Trophoblast cell (in vitro differentiated cells and primary cell): ENCODE data around the gene DIAPH2.

Source experiments
- DNase-seq, 2 donors: peaks; one replicate each; pipeline ENCODE4 v3.0.0-alpha.2; 2016
- H2AFZ ChIP-seq: 2 replicates; pipeline ENCODE4 v1.6.1; 2013; ENCODE audit warnings: low read length, moderate library complexity, mild to moderate bottlenecking; ENCODE audit not compliant: insufficient read depth, poor library complexity
- H2AK5ac ChIP-seq: 2 replicates; pipeline ENCODE4 v1.6.1; 2013; ENCODE audit warnings: mild to moderate bottlenecking, low read length
- H2BK120ac ChIP-seq: 2 replicates; pipeline ENCODE4 v1.6.1; 2013; ENCODE audit warnings: low read length, mild to moderate bottlenecking, moderate library complexity; ENCODE audit not compliant: insufficient read depth, poor library complexity
- H2BK12ac ChIP-seq: 2 replicates; pipeline ENCODE4 v1.6.1; 2013; ENCODE audit warnings: mild to moderate bottlenecking, low read length, moderate library complexity
- H2BK5ac ChIP-seq: 2 replicates; pipeline ENCODE4 v1.6.1; 2013; ENCODE audit warnings: low read length, low read depth, moderate library complexity, mild to moderate bottlenecking; ENCODE audit not compliant: poor library complexity
- H3K14ac ChIP-seq: 2 replicates; pipeline ENCODE4 v1.6.1; 2013; ENCODE audit warnings: mild to moderate bottlenecking, low read length
- H3K18ac ChIP-seq: 2 replicates; pipeline ENCODE4 v1.6.1; 2013; ENCODE audit warnings: mild to moderate bottlenecking, low read length
- H3K23ac ChIP-seq: 2 replicates; pipeline ENCODE4 v1.6.1; 2013; ENCODE audit warnings: low read length
- H3K27ac ChIP-seq: 2 replicates; pipeline ENCODE4 v1.5.1; 2013; ENCODE audit warnings: low read depth, mild to moderate bottlenecking, inconsistent platforms, low read length, moderate library complexity
- H3K27me3 ChIP-seq: 2 replicates; pipeline ENCODE4 v1.6.1; 2013; ENCODE audit warnings: inconsistent platforms, mild to moderate bottlenecking, low read length, moderate library complexity; ENCODE audit not compliant: insufficient read depth
- H3K36me3 ChIP-seq, 2 experiments: 1 replicate in 1 of 2; 2 replicates in 1 of 2; pipeline ENCODE4 v1.6.1; 2013; ENCODE audit warnings: low read length in 2 of 2, mild to moderate bottlenecking in 2 of 2, moderate library complexity in 1 of 2; ENCODE audit not compliant: insufficient read depth in 2 of 2, control insufficient read depth in 1 of 2
- H3K4ac ChIP-seq: 2 replicates; pipeline ENCODE4 v1.6.1; 2013; ENCODE audit warnings: low read depth, mild to moderate bottlenecking, low read length, moderate library complexity
- H3K4me1 ChIP-seq, 2 experiments: 1 replicate in 1 of 2; 2 replicates in 1 of 2; pipeline ENCODE4 v1.6.1; 2013; ENCODE audit warnings: low read length in 2 of 2, mild to moderate bottlenecking in 2 of 2, moderate library complexity in 1 of 2; ENCODE audit not compliant: insufficient read depth in 2 of 2, control insufficient read depth in 1 of 2
- H3K4me2 ChIP-seq: 2 replicates; pipeline ENCODE4 v1.6.1; 2013; ENCODE audit warnings: inconsistent platforms, mild to moderate bottlenecking, low read length, moderate library complexity
- H3K4me3 ChIP-seq: 2 replicates; pipeline ENCODE4 v1.5.1; 2013; ENCODE audit warnings: mild to moderate bottlenecking, low read depth, low read length, inconsistent platforms
- H3K79me1 ChIP-seq: one replicate; pipeline ENCODE4 v1.6.1; 2013; ENCODE audit warnings: low read length
- H3K79me2 ChIP-seq: 2 replicates; pipeline ENCODE4 v1.6.1; 2013; ENCODE audit warnings: low read length, mild to moderate bottlenecking; ENCODE audit not compliant: control insufficient read depth, insufficient read depth, poor library complexity
- H3K9ac ChIP-seq: 2 replicates; pipeline ENCODE4 v1.6.1; 2013; ENCODE audit warnings: mild to moderate bottlenecking, low read length
- H3K9me3 ChIP-seq: 2 replicates; pipeline ENCODE4 v1.6.1; 2013; ENCODE audit warnings: low read depth, mild to moderate bottlenecking, control low read depth, inconsistent platforms, low read length; ENCODE audit not compliant: insufficient read depth
- H4K12ac ChIP-seq: 2 replicates; pipeline ENCODE4 v1.6.1; 2013; ENCODE audit warnings: low read depth, mild to moderate bottlenecking, low read length, moderate library complexity
- H4K8ac ChIP-seq: 2 replicates; pipeline ENCODE4 v1.6.1; 2013; ENCODE audit warnings: low read depth, mild to moderate bottlenecking, low read length, moderate library complexity
- H4K91ac ChIP-seq: one replicate; pipeline ENCODE4 v1.6.1; 2013; ENCODE audit warnings: low read depth, mild to moderate bottlenecking, low read length, moderate library complexity
- WGBS: extraction: QIAGEN DNeasy Blood & Tissue Kit; methylation state at CpG from one replicate; pipeline ENCODE4 v1.1.7; 2013; ENCODE audit warnings: missing lambda C conversion rate; ENCODE audit not compliant: insufficient read length, insufficient coverage; ENCODE audit errors: extremely low coverage; 5-methylcytosine and 5-hydroxymethylcytosine counted together

Gene DIAPH2

GRCh38 chrX:97384685-97385084 is 700.0 kb downstream of the DIAPH2 start:
- H3K9ac ChIP-seq: no peak overlapping the region
- WGBS: no CpG with 5 or more reads among the region's 3 CpGs
- no peak for DNase-seq
- H3K4me1 ChIP-seq: no peaks in the 10 kb centered on the region
- no peak overlapping the region for H3K4me2 ChIP-seq
- no peak overlapping the region for H4K12ac ChIP-seq
- H3K79me1 ChIP-seq: no peaks in the 10 kb centered on the region
- H3K36me3 ChIP-seq: no peaks in the 10 kb centered on the region
- no peak overlapping the region for H4K8ac ChIP-seq
- H3K18ac ChIP-seq: no peak overlapping the region
- no peaks in the 10 kb centered on the region for H3K9me3 ChIP-seq
- H3K27ac ChIP-seq: no peak overlapping the region
- H3K14ac ChIP-seq: no peak overlapping the region
- no peak overlapping the region for H2BK12ac ChIP-seq
- H2AK5ac ChIP-seq: no peak overlapping the region
- no peak overlapping the region for H4K91ac ChIP-seq
- no peak overlapping the region for H2BK5ac ChIP-seq
- H3K23ac ChIP-seq: no peak overlapping the region
- H3K4me3 ChIP-seq: no peak overlapping the region
- H3K27me3 ChIP-seq: no peaks in the 10 kb centered on the region
- no peak overlapping the region for H2BK120ac ChIP-seq
- no peak overlapping the region for H3K4ac ChIP-seq
- no peaks in the 10 kb centered on the region for H3K79me2 ChIP-seq
- no peak overlapping the region for H2AFZ ChIP-seq

GRCh38 chrX:97387004-97387403 is 702.4 kb downstream of the DIAPH2 start:
- Histone ChIP-seq H3K79me1 (no peaks in the 10 kb centered on the region), H3K4me1 (no peaks in the 10 kb centered on the region), H3K36me3 (peaks cover 0 to 1% of the 10 kb centered on the region in 2 experiments), H2AK5ac (no peak overlapping the region), H3K9ac (no peak overlapping the region), H3K9me3 (no peaks in the 10 kb centered on the region), H3K4me2 (no peak overlapping the region), H3K27ac (no peak overlapping the region), H2BK120ac (no peak overlapping the region), H3K4ac (no peak overlapping the region), H4K91ac (no peak overlapping the region), H4K12ac (no peak overlapping the region), H3K27me3 (no peaks in the 10 kb centered on the region), H2BK5ac (no peak overlapping the region), H3K18ac (no peak overlapping the region), H2AFZ (no peak overlapping the region), H4K8ac (no peak overlapping the region), H3K79me2 (no peaks in the 10 kb centered on the region), H3K4me3 (no peak overlapping the region), H3K14ac (no peak overlapping the region), H2BK12ac (no peak overlapping the region), H3K23ac (no peak overlapping the region)
- DNase-seq: no peak

GRCh38 chrX:97389761-97390192 is 705.1 kb downstream of the DIAPH2 start:
- no peak overlapping the region for H3K18ac ChIP-seq
- no peak overlapping the region for H3K4me3 ChIP-seq
- no peak overlapping the region for H4K91ac ChIP-seq
- no peak overlapping the region for H3K4me2 ChIP-seq
- no peaks in the 10 kb centered on the region for H3K9me3 ChIP-seq
- H3K79me1 ChIP-seq: no peaks in the 10 kb centered on the region
- peak; percentile 0 to 48 for DNase-seq
- H3K27me3 ChIP-seq: no peaks in the 10 kb centered on the region
- no peak overlapping the region for H3K9ac ChIP-seq
- no peak overlapping the region for H3K27ac ChIP-seq
- H4K8ac ChIP-seq: no peak overlapping the region
- H2AFZ ChIP-seq: no peak overlapping the region
- no peak overlapping the region for H2AK5ac ChIP-seq
- no peak overlapping the region for H3K23ac ChIP-seq
- no peaks in the 10 kb centered on the region for H3K4me1 ChIP-seq
- no peak overlapping the region for H2BK5ac ChIP-seq
- no peak overlapping the region for H3K14ac ChIP-seq
- no CpG with 5 or more reads among the region's 3 CpGs for WGBS
- H2BK12ac ChIP-seq: no peak overlapping the region
- peaks cover 0 to 1% of the 10 kb centered on the region in 2 experiments for H3K36me3 ChIP-seq
- no peak overlapping the region for H4K12ac ChIP-seq
- H3K79me2 ChIP-seq: no peaks in the 10 kb centered on the region
- no peak overlapping the region for H3K4ac ChIP-seq
- H2BK120ac ChIP-seq: no peak overlapping the region

- WGBS: no CpG with 5 or more reads among the region's 3 CpGs
- no peaks in the 10 kb centered on the region for H3K27me3 ChIP-seq
- no peak overlapping the region for H4K91ac ChIP-seq
- no peak overlapping the region for H3K14ac ChIP-seq
- H3K79me1 ChIP-seq: no peaks in the 10 kb centered on the region
- H2AFZ ChIP-seq: no peak overlapping the region
- no peak overlapping the region for H3K18ac ChIP-seq
- H4K8ac ChIP-seq: no peak overlapping the region
- H3K9me3 ChIP-seq: no peaks in the 10 kb centered on the region
- H2AK5ac ChIP-seq: no peak overlapping the region
- no peak overlapping the region for H3K27ac ChIP-seq
- no peak overlapping the region for H3K23ac ChIP-seq
- no peak overlapping the region for H2BK120ac ChIP-seq
- no peak for DNase-seq
- H2BK5ac ChIP-seq: no peak overlapping the region
- H3K36me3 ChIP-seq: no peaks in the 10 kb centered on the region
- no peak overlapping the region for H3K4ac ChIP-seq
- H3K4me2 ChIP-seq: no peak overlapping the region
- H3K4me1 ChIP-seq: peaks cover 0 to 2% of the 10 kb centered on the region in 2 experiments
- H4K12ac ChIP-seq: no peak overlapping the region
- no peaks in the 10 kb centered on the region for H3K79me2 ChIP-seq
- no peak overlapping the region for H3K9ac ChIP-seq
- no peak overlapping the region for H3K4me3 ChIP-seq
- no peak overlapping the region for H2BK12ac ChIP-seq
These were observed 712.7 kb downstream of the DIAPH2 start for GRCh38 chrX:97397371-97397770.
